IPS DF 6.9 (cell line): ENCODE results near the gene SSC5D.

Source experiments
- DNase-seq: peaks from one replicate; pipeline ENCODE4 v3.0.0-alpha.2; 2013; ENCODE audit warnings: low read depth, low spot score
- H3K27ac ChIP-seq: one replicate; pipeline ENCODE4 v1.5.1; 2013; ENCODE audit warnings: low read length, control low read depth
- H3K27me3 ChIP-seq: 2 replicates; pipeline ENCODE4 v1.6.1; 2013; ENCODE audit warnings: mild to moderate bottlenecking, low read length; ENCODE audit not compliant: control insufficient read depth, insufficient read depth
- H3K36me3 ChIP-seq: 2 replicates; pipeline ENCODE4 v1.6.1; 2013; ENCODE audit warnings: low read length; ENCODE audit not compliant: control insufficient read depth, insufficient read depth
- H3K4me1 ChIP-seq: 2 replicates; pipeline ENCODE4 v1.6.1; 2013; ENCODE audit warnings: low read length; ENCODE audit not compliant: control insufficient read depth, insufficient read depth
- H3K4me3 ChIP-seq: 2 replicates; pipeline ENCODE4 v1.5.1; 2013; ENCODE audit warnings: mild to moderate bottlenecking, low read length
- H3K9me3 ChIP-seq: 2 replicates; pipeline ENCODE4 v1.6.1; 2013; ENCODE audit warnings: low read length, inconsistent platforms; ENCODE audit not compliant: control insufficient read depth, insufficient read depth
- WGBS: extraction: QIAGEN DNeasy Blood & Tissue Kit; methylation state at CpG from one replicate; pipeline ENCODE4 v1.1.7; 2013; ENCODE audit warnings: mixed read lengths, missing lambda C conversion rate; ENCODE audit not compliant: insufficient read length, insufficient coverage; 5-methylcytosine and 5-hydroxymethylcytosine counted together

The SSC5D gene

DNA sequence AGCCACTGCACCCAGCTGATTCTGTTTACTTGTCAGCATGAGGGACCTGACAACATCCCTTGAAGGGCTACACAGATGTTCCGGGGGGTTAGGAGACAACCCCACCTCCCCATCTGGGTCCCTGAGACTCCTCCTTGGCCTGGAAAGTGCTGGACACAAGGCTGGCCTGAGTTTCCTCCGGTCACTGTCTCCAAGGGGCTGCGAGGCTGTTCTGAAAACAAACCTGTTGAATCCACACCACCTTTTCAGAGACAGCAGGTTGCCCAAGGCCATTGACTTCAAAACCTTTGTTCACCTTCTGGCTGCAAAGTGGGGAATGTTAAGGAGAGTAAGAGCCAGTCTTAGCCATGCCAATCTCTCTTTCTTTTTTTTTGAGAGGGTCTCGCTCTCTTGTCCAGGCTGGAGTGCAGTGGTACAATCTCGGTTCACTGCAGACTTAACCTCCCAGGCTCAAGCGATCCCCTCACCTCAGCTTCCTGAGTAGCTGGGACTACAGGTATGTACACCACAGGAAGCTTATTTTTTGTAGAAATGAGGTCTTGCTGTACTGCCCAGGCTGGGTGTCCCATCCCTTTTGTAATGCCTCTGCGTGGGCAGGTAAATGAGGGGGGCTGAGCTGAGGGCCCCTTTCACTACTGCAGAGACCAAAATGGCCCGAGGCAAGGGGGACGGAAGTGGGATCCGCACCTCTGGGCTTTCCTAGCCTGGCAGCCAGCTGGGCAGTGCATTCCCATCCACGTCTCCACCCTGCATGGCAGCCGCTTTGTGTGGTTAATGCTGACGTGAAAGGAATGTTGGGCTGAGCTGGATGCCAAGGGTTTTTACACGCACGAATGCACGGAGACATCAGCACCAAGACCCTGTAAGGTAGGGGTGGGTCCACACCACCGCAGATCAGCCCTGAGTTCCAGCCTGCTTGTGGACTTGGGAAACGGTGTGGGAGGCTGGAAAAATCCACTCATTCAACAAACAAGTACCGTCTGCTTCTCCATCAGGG lies 13.7 kb upstream of the SSC5D start:
- Histone ChIP-seq H3K4me1 (peaks cover 2% of the 10 kb centered on the region; the same call in 1 of the 2 replicates), H3K36me3 (no peaks in the 10 kb centered on the region), H3K27me3 (no peaks in the 10 kb centered on the region), H3K9me3 (no peaks in the 10 kb centered on the region), H3K27ac (no peak overlapping the region), H3K4me3 (no peak overlapping the region)
- no CpG with 5 or more reads among the region's 19 CpGs for WGBS
- no peak for DNase-seq

DNA sequence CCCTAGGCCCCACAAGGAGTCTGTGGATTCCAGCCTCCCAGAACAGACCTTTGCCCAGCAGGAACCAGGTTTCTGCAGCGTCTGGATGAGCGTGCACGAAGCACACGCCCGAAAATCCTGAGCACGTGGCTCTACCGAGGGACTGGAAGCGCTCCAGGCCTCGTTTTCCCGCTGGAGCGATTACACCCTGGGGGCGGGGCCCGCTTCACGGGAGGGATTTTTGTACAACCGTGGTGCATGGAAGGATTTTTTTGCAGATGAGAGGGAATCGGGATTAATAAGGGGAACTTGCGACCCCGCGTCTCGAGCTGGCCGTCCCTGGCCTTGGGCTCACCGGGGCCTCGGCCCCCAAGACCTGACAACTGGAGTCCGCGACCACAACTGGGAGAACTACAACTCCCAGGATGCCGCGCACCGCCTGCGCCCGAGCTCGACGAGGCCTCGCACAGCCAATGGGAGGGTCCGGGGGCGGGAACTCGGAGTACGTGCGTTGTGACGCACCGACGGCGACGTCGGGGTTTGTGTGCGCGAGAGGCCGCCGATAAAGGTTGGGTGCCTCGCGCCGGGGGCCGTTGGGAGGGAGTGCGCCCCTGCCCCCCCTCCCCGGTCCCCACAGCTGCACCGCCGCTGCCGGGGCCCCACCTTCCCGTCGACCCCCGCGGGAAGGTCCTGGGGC lies 12.0 kb upstream of the SSC5D start, which contains the start of gene ZNF628:
TSS of gene ZNF628 (plus strand) at position 518 of the 676 bp plus-strand sequence. CDS start 3,294 bp downstream, outside the sequence.
- Histone ChIP-seq H3K4me1 (peaks cover 2% of the 10 kb centered on the region; the same call in 1 of the 2 replicates), H3K9me3 (no peaks in the 10 kb centered on the region), H3K36me3 (no peaks in the 10 kb centered on the region), H3K27me3 (no peaks in the 10 kb centered on the region), H3K27ac (no peak within 1 kb of the TSS), H3K4me3 (peak within 1 kb of the TSS; percentile 71; the same call in 1 of the 2 replicates)
- WGBS: no CpG with 5 or more reads among the region's 61 CpGs
- peak; percentile 91 for DNase-seq

DNA sequence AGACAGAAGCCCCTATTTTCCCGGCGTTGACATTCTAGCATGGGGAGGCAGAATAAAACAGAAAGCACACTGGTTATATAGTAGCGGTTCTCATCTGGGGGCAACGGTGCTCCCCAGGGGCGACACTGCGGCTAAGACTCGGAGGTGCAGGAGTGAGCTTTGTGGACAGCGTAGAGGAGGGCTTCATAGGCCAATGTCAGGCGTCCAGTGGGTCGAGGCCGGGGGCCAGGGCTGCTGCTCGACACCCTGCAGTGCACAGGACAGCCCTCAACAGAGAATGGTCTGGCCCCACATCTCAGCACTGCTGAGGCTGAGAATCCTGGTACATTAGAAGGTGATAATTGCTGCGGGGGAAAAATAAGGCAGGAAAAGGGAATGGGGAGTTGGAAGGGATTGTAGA lies 10.3 kb upstream of the SSC5D start:
- Histone ChIP-seq H3K36me3 (peaks cover 5% of the 10 kb centered on the region; the same call in 1 of the 2 replicates), H3K4me3 (no peak overlapping the region), H3K27ac (no peak overlapping the region), H3K9me3 (no peaks in the 10 kb centered on the region), H3K4me1 (peaks cover 6% of the 10 kb centered on the region), H3K27me3 (no peaks in the 10 kb centered on the region)
- no peak for DNase-seq
- WGBS: 100% methylated on average over 1 of the region's 13 CpGs

DNA sequence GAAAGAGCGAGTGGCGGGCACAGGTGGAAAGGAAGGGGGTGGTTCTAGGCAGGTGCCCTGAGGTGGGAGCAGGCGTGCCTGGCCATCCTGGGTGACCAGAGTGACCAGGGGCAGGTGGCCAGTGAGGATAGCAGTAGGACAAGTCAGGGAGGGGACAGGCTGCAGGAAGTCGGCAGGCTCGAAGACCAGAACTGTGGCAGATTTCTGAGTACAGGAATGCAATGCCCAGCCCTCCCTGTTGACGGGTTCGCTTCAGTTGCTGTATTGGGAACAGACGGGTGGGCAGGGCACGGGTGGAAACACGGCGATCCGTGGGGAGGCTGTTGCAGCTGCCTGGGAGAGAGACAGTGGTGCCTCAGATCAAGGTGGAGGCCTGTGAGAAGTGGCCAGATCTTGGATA lies 9.9 kb upstream of the SSC5D start:
- no peak overlapping the region for H3K27ac ChIP-seq
- H3K4me3 ChIP-seq: no peak overlapping the region
- peaks cover 5% of the 10 kb centered on the region for H3K4me1 ChIP-seq
- WGBS: no CpG with 5 or more reads among the region's 12 CpGs
- DNase-seq: no peak
- no peaks in the 10 kb centered on the region for H3K27me3 ChIP-seq
- peaks cover 5% of the 10 kb centered on the region; the same call in 1 of the 2 replicates for H3K36me3 ChIP-seq
- H3K9me3 ChIP-seq: no peaks in the 10 kb centered on the region

DNA sequence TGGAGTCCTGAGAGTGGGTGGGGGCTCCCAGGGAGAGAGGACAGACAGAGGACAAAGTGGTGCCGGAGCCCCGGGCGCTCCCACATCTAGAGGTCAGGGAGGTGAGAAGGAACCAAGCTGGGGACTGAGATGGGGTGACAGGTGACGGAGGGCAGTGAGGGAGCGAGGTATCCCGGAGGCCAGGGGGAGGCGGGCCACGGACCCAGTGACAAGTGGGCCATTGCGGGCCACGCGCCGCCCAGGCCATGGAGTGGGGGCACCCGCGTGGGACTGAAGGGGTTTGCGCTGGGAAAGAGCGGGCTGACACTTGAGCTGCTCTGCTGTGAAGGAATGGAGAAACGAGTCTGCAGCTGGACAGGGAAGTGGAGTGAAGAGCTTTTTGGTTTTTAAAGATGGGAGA lies 9.2 kb upstream of the SSC5D start:
- Histone ChIP-seq H3K4me1 (peaks cover 6% of the 10 kb centered on the region), H3K27ac (no peak overlapping the region)
- no CpG with 5 or more reads among the region's 17 CpGs for WGBS

DNA sequence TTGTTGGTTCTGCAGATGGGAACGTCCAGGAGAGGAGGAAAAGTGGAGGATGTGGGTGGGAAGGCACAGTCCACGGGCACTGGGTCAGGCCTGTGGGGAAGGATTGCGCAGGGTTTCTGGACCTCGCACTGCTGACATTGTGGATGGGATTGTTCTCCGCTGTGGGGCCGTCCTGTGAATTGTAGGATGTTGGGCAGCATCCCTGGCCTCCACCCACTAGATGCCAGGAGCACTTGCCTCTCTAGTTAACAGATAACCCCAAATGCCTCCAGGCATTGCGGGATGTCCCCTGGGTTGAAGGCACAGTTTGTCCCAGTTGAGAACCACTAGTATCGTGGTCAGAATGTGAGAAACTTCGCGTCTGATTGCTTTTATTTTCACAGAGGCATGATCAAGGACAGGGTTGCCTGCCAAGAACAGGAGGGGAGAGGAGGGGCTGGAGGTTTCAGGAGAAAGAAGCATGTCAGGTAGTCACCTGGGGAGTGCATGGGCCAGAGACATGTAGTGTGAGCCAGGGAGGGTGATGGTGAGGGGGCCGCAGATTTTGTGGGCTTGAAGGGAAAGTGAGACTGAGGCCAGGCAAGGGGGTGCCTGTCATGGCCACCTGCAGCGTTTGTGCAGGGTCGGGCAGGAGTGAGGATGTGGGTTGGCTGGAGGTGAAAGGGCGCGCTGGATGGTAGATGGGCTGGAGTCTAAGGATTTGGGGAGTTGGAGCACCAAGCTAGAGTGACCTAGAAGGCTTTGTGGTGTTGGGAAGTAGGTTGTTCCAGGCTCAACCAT lies 8.6 kb upstream of the SSC5D start:
- no peak for DNase-seq
- H3K4me1 ChIP-seq: peaks cover 6% of the 10 kb centered on the region
- no CpG with 5 or more reads among the region's 15 CpGs for WGBS

More for the DNA sequence above, 9.2 kb upstream of the SSC5D start:
- Histone ChIP-seq H3K4me3 (no peak overlapping the region), H3K9me3 (no peaks in the 10 kb centered on the region), H3K27me3 (no peaks in the 10 kb centered on the region), H3K36me3 (peaks cover 5% of the 10 kb centered on the region; the same call in 1 of the 2 replicates)
- no peak for DNase-seq

DNA sequence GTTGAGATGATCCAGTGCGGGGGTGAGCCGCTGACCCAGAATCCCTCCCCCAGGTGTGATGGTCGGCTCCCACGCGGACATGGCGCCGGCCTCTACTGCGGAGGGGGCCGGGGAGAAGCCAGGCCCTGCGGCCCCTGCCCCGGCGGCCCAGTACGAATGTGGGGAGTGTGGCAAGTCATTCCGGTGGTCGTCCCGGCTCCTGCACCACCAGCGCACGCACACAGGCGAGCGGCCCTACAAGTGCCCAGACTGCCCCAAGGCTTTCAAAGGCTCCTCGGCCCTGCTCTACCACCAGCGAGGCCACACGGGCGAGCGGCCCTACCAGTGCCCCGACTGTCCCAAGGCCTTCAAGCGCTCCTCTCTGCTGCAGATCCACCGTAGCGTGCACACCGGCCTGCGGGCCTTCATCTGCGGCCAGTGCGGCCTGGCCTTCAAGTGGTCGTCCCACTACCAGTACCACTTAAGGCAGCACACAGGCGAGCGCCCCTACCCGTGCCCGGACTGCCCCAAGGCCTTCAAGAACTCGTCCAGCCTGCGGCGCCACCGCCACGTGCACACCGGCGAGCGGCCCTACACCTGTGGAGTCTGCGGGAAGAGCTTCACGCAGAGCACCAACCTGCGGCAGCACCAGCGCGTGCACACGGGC lies 7.0 kb upstream of the SSC5D start:
- no CpG with 5 or more reads among the region's 52 CpGs for WGBS
- DNase-seq: no peak
- Histone ChIP-seq H3K36me3 (peaks cover 5% of the 10 kb centered on the region; the same call in 1 of the 2 replicates), H3K9me3 (no peaks in the 10 kb centered on the region), H3K27ac (no peak overlapping the region), H3K27me3 (no peaks in the 10 kb centered on the region), H3K4me1 (peaks cover 9% of the 10 kb centered on the region), H3K4me3 (no peak overlapping the region)

More for the DNA sequence above, 8.6 kb upstream of the SSC5D start:
- H3K9me3 ChIP-seq: no peaks in the 10 kb centered on the region
- H3K27me3 ChIP-seq: no peaks in the 10 kb centered on the region
- H3K27ac ChIP-seq: no peak overlapping the region
- no peak overlapping the region for H3K4me3 ChIP-seq
- peaks cover 5% of the 10 kb centered on the region; the same call in 1 of the 2 replicates for H3K36me3 ChIP-seq

DNA sequence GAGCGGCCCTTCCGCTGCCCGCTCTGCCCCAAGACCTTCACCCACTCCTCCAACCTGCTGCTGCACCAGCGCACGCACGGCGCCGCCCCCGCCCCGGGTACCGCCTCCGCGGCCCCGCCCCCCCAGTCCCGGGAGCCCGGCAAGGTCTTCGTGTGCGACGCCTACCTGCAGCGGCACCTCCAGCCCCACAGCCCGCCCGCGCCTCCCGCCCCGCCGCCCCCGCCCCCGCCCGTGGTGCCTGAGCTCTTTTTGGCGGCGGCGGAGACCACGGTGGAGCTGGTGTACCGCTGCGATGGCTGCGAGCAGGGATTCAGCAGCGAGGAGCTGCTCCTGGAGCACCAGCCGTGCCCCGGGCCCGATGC lies 6.5 kb upstream of the SSC5D start:
- H3K4me3 ChIP-seq: no peak overlapping the region
- no peak overlapping the region for H3K27ac ChIP-seq
- WGBS: no CpG with 5 or more reads among the region's 40 CpGs
- H3K27me3 ChIP-seq: no peaks in the 10 kb centered on the region
- peaks cover 5% of the 10 kb centered on the region; the same call in 1 of the 2 replicates for H3K36me3 ChIP-seq
- no peak for DNase-seq
- H3K9me3 ChIP-seq: no peaks in the 10 kb centered on the region
- H3K4me1 ChIP-seq: peaks cover 9% of the 10 kb centered on the region

DNA sequence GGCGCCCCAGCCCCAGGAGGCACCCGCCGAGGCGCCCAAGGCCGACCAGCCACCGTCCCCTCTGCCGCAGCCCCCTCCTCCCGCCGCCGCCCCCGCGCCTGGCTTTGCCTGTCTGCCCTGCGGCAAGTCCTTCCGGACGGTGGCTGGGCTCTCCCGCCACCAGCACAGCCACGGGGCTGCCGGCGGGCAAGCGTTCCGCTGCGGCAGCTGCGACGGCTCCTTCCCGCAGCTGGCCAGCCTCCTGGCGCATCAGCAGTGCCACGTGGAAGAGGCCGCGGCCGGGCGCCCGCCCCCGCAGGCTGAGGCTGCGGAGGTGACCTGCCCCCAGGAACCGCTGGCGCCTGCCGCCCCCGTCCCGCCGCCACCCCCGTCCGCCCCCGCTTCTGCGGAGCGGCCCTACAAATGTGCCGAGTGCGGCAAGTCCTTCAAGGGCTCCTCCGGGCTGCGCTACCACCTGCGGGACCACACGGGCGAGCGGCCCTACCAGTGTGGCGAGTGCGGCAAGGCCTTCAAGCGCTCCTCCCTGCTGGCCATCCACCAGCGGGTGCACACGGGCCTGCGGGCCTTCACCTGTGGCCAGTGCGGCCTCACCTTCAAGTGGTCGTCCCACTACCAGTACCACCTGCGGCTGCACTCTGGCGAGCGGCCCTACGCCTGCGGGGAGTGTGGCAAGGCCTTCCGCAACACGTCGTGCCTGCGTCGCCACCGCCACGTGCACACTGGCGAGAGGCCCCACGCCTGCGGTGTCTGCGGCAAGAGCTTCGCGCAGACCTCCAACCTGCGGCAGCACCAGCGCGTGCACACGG lies 5.9 kb upstream of the SSC5D start:
- DNase-seq: no peak
- no CpG with 5 or more reads among the region's 83 CpGs for WGBS
- Histone ChIP-seq H3K36me3 (peaks cover 5% of the 10 kb centered on the region; the same call in 1 of the 2 replicates), H3K4me1 (peaks cover 9% of the 10 kb centered on the region), H3K4me3 (no peak overlapping the region), H3K9me3 (no peaks in the 10 kb centered on the region), H3K27me3 (no peaks in the 10 kb centered on the region), H3K27ac (no peak overlapping the region)
